Erythroblast (primary cell): Measurements from ENCODE around the gene C19orf81.

Source experiments
- GATA1 ChIP-seq: IDR thresholded peaks from 2 replicates; pipeline ENCODE4 v1.6.1; 2011; ENCODE audit warnings: low read depth, mild to moderate bottlenecking, control low read depth, low read length, moderate library complexity
- POLR2A ChIP-seq: IDR thresholded peaks from 2 replicates; pipeline ENCODE4 v1.6.1; 2011; ENCODE audit warnings: mild to moderate bottlenecking, low read length

DNA sequence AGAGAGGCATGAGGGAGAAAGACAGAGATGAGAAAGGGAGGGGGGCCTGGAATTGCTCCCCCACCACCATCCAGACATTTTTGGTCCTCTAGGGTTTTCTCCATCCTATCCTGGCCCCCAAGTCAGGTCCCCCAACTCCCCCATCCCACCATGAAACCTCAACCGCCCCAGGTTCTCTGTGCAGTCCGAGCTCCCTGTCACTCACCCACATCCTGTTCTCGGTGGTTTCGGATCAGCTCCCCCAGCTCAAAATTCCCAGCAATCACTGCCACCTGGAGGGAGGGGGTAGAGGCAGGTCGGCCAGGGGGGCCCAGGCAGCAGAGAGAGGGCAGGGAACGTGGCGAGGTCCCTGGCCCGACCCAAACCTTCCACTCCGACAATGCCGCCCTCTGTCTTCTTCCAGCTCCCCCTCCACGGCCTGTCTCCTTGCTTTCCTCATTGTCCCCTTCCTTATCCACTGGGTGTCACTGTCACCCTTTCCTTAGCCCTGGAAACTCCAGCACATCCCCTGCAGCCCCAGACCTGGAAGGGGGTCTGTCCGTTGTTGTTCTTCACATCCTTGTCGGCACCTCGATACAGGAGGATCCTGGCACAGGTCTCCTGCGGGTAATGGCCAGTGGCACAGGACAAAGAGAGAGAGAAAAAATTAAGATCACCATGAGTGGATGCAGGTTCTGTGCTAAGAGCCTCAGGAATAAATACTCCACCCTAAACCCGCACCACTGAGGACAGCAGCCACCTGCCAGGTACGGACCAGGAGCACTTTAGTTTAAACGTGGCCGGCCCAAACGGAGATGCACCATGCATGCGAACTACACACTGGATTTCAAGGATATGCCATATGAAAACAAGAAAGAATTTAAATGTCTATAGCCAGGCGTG lies 54.9 kb downstream of the C19orf81 start:
- TF ChIP-seq POLR2A (no peak), GATA1 (no peak)
